DMS79 treated with DMSO at 0.1 percent for 48 hours (cell line): ENCODE measurements around the gene MELTF.

Experiments
- DNase-seq: peaks from one replicate; lab custom pipeline; 2025; lab: John Stamatoyannopoulos, UW

MELTF gene

GRCh38 chr3:197027151-197027895, 2.3 kb downstream of the MELTF start:
- DNase-seq = no peak

- DNase-seq = no peak
Measured at GRCh38 chr3:197026481-197026866, 3.1 kb downstream of the MELTF start.

GRCh38 chr3:197025736-197026480, 3.7 kb downstream of the MELTF start:
- no peak for DNase-seq

GRCh38 chr3:197024881-197025735, 4.5 kb downstream of the MELTF start:
- DNase-seq = no peak

DNA sequence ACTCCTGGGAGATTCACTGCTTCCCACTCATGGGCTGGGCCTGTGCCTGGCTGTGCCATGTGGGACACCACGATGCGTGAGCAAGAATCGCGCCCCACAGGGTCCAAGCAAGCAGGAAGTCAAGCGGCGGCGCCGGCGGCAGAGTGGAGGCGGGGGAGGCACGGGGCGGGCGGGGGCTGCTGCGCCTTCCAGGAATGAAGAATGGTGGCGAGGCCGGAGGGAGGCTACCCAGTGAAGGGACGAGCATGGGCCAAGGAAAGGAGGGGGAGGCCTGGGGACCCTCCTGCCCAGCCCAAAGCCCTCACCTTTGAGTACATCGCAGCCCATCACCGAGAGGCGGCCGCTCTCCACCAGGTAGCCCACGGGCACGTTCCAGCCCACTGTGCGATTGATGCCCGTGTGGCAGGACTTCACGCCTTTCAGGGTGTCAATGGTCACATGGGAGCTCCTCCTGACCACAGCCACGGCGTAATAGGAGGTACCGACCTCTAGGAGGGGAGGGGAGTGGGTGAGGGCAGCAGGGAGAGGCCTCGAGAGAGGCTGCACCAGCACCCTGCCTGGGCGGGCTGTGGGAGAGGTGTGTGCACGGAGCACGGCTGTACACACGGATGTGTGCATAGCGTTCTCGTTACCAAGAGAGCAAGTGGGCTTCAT, 5.5 kb downstream of the MELTF start:
- peak; percentile 82 for DNase-seq

- DNase-seq = peak; percentile 96
Measured at GRCh38 chr3:197023241-197023997, 6.2 kb downstream of the MELTF start.

DNA sequence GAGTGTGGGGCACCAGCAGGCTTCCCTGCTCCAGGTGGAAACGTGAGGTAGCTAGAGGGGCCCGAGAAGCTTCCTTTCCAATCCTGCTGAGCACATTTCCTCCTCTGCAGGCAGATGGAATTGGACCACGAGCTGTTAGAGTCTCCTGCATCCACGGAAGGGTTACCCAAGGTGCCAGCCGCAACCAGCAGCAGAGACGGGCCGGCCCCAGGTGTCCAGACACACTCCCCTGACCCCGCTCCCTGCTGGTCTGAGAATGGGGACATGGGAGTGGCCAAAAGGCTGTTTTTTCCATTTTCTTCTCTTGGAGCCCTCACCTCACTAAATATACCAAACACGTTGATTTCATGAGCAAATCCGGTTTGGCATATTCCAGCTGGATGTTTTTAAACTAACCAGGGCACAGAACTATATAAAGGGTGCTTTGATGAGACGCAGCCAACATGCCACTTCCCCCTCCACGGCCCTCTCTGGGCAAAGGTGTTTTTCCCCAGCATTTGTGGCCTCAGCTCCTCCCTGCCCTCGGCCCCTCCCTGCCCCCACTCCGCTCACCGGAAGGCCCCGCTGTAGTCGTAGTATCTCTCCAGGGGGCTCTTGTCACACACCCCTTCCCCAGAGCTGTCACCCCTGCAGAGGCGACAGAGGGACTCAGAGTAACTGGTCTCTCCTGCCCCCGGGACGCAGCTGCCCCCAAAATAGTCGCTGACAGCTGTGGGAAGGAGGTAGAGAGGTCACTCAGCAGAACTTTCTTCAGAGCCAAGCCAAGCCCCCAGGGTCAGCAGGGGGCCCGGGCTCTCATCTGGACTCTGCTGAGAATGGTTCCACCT, 7.0 kb downstream of the MELTF start:
- no peak for DNase-seq

DNA sequence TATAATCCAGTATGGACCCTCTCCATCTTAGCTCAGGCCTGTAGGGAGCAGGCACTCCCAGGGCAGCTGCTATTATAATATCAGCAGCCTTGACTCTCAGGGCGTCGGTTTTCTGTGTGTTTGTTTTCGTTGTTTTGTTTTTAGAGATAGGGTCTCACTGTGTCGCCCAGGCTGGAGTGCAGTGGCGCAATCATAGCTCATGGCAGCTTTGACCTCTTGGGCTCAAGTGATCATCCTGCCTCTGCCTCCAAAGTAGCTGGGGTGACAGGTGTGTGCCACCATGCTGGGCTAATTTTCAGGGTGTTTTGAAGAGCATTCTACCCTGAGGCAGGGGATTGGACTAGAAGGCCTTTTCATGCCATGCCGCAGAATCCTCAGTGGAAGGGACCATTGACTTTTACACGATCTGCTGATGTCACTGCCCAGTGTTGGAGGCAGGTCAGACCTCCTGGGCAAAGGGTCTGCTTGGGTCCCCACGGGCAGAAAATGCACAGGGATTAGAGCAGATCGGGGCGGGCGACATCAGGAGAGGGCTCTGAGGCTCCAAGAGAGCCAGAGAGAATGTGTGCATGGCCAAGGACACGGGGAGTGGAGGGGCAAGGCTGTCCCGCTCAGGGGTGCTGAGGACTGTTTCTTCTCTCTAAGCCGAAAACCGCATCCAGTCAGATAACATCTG, 7.8 kb downstream of the MELTF start:
- no peak for DNase-seq

GRCh38 chr3:197021231-197021630, 8.4 kb downstream of the MELTF start:
- no peak for DNase-seq

DNA sequence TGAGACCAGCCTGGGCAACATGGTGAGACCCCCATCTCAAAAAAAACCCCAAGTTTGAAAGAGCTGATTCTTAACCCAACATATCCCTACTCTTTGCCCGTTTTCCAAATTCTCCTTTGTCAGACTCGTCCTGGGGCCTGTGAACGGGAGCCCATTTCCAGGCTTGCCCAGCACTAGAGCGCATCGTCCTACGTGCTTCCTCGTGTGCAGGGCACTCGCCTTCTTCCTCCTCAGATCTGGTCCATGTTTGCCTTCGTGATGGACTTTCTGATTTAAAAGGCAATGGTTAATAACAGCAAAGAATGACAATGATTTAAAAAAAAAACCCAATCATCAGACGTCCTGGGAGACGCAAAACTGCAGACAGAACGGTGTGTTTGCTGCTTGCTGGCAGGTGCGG, 10.1 kb downstream of the MELTF start:
- DNase-seq = no peak

- DNase-seq = no peak
Measured at GRCh38 chr3:197019021-197019420, 10.6 kb downstream of the MELTF start.

GRCh38 chr3:197017003-197017402, 12.6 kb downstream of the MELTF start:
- DNase-seq = no peak

GRCh38 chr3:197015790-197016736, 13.6 kb downstream of the MELTF start:
- no peak for DNase-seq

DNA sequence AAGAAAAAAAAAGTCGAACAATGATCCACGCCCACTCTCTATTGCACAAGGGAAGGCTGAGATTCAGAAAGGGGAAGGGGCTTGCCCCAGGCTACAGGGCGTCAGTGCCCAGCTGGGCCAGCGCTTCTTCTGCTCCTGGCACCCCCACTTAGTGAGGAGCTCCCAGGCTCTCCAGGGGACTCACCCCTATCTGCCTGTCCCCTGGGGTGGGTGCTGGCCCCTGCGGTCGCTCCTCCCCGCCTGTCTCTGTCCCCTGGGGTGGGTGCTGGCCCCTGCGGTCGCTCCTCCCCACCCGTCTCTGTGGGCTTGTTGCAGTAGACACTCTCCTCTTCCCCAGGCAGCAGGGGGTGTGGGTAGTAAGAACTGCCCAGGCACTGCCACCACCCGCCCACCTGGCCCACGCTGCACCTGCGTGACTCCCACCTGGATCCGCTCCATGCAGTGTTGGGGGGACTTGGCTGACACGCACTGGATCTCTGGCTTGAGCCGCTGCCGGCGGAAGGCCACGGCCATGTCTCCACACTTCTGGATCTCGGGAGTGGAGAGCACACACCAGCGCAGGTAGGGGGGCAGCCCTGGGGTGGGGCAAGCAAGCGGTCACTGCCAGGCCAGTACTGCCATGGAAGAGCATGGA, 14.6 kb downstream of the MELTF start:
- no peak for DNase-seq

- no peak for DNase-seq
Measured at GRCh38 chr3:197014024-197014423, 15.6 kb downstream of the MELTF start.

DNA sequence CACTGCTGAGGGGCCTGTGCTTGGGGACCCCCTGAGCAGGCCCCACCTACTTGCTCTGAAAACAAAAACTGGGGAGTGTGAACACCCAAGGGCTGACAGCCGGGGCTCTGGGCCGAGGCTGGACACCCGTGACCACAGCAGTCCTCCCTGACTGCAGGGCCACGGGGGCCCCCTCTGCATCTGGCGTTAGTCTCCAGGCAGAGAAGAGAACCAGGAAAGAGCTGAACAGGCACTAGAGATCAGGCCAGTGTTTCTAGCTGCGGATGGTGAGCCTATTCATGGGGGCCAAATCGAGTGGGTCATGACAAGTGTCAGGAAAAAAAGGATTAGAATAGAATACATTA, 17.1 kb downstream of the MELTF start:
- no peak for DNase-seq

DNA sequence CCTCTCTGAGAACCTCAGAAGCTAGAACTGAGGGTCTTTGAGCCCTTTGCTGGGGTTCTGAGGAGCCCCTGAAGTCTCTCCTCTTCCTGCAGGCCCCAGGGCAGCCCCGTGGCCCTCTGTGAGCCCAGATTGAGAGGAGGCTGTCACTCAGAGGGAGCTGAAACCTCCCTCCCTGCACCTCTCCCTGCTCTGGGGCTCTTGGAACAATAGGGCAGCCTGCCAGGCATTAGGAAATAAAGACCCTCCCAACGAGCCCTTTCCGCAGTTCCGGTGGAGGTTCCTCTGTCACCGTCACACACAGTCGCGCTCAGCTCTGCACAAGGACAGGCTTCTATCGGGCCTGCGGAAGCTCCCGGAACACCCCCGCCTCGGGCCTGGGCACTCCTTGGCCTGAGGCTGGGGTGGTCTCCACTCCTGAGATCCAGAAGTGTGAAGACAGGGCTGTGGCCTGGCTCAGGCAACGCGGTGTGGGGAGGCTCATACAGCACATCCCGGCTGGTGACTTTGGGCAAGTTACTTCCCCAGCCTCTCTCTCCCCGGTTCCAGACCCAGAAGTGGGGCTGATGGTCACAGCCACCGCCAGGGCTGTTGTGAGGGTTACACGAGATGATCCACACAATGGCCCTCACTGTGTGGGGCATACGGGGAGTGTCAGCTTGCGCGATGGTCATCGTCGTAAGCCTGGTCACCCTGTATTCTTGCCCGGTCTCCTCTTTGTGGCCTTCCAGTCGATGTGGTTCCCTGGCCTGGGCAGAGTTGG, 17.7 kb downstream of the MELTF start:
- DNase-seq = no peak
